Femur (tissue), 1 donor: ENCODE data around the gene ACAN.

Experiments used
- DNase-seq: peaks from one replicate; pipeline ENCODE4 v3.0.0-alpha.2; 2017

Gene ACAN

GRCh38 chr15:88802250-88802990 is 816 bp upstream of the ACAN start:
- peak; percentile 35 for DNase-seq

DNA sequence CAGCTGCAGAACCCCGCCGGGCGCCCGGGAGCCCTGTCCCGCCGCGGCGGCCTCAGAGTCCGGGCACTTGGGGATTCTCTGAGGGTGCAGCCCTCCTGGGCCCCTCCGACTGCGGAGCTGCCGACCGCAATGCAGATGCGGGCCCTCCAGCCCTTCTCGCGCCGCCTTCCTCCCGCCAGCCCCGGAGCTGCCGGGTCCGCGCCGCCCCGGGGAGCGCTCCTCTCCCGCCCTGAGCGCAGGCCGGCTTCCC is 320 bp upstream of the ACAN start:
- no peak for DNase-seq

GRCh38 chr15:88803920-88804247 is 648 bp downstream of the ACAN start:
- peak; percentile 32 for DNase-seq

GRCh38 chr15:88804257-88804656 is 1.0 kb downstream of the ACAN start:
- DNase-seq = peak; percentile 47

- no peak for DNase-seq
Measured at GRCh38 chr15:88805031-88805780, 2.0 kb downstream of the ACAN start.

DNA sequence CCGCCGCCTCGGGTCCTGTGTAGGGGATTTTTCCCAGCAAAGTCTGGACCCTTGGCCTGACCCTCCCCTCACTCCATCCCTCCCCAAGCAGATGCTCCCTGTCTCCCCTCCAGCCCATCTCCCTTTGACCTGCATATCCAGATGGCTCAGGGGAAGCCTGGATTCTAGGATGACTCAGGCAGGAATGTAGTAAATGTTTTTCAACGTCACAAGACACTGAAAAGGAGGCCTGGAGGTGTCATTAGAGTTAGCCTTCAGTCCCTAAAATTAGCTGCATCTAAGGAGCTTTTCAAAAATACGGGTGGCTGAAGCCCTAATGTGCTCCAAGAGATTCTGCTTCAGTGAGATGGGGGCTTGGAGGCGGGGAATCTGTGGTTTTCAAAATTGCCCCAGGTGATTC is 7.2 kb downstream of the ACAN start:
- no peak for DNase-seq

- no peak for DNase-seq
Measured at GRCh38 chr15:88812133-88812532, 8.9 kb downstream of the ACAN start.

DNA sequence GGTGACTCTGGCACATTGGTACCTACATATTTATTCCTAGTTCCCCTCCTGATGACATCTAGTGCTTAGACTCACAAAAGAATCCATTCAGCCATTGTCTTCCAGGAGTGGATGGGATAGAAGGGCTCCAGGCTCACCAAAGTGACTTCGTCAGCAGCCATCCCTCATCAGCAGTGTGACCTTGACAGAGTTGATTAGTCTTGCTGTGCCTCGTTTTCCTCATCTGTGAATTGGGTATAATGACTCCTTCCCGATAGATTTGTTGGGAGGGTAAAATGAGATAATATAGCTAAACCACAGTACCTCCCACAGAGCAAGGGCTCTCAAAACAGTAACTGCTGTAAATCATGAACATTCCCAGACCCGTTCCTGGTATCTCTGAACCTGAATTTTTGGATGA is 10.7 kb downstream of the ACAN start:
- DNase-seq = no peak

GRCh38 chr15:88814393-88814792 is 11.2 kb downstream of the ACAN start:
- DNase-seq = no peak

GRCh38 chr15:88818920-88819319 is 15.7 kb downstream of the ACAN start:
- no peak for DNase-seq

- DNase-seq = no peak
Measured at GRCh38 chr15:88821993-88822392, 18.8 kb downstream of the ACAN start.

DNA sequence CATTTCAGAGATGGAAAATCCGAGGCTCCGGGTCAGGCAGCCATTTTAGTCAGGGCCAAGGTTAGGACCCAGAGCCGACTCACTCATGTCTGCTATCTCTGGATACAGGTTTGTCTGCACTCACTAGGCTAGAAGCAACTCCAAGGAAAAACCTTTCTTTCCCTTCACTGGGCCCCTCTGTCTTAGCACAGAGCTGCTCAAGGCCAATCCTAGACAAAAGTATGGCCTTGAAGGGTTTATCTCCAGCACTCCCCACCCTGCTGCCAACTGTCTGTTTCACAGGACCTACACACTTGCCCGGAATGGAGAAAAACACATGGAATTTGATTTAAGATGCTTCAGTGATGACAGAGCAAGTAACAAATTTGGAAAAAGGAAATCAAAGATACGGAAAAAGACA is 25.6 kb downstream of the ACAN start:
- no peak for DNase-seq

DNA sequence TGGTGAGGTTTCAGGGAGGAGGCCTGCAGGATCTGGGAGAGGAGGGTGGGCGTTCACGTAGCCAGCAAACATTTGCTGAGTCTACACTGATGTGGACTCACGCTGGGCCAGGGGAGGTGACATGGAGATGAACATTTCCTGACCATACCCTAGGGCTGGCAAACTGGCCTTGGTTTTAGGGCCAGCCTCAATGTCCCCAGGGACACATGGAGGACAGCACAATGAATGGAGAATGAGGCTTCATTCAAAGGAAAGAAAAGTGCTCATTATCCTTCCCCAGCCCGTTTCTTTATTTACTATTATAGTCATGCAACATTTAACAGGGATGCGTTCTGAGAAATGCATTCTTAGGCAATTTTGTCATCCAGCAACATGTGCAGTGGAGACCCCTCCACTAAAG is 26.8 kb downstream of the ACAN start:
- no peak for DNase-seq

DNA sequence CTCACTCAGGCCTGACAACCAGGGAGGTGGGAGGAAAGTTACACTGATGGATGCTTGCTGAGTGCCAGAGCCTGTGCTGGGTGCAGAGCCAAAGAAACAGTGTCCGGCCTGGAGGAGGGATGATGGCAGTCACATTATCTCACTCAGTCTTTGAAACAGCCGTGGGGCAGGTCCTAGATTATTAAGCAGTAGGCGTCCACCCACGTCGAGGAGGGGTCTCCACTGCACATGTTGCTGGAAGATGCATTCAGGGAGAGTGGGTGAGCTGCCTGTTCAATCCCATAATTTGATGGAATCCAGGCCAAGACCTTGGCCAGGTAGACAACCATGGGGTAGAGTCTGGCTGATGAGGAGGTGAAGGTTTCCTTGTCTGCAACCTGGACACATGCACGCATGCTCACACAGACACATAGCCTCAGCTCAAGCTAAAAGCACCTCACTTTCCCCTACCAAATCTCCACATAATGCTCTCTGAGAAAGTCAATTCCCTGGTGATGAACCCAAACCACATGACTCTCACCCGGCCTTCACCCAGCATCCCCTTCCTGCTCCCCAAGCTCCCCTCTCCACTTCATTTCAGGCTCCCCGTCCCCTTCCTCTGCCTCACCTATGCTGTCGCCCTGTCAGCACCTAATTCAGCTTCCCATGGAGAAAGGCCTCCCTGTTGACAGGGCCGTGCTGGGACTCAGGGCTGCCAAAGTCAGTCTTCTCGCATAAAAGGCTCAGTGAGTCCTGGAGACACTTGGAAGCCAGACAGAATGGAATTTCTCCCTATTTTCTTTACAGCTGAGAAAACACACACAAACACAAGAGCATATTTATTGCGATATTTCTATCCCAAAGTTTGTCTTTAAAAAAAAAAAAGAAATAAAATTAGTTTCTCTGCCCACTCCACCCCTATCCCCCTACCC is 29.8 kb downstream of the ACAN start:
- no peak for DNase-seq

- DNase-seq = peak; percentile 47
Measured at GRCh38 chr15:88833731-88834100, 30.5 kb downstream of the ACAN start.

GRCh38 chr15:88834211-88834812 is 31.1 kb downstream of the ACAN start:
- DNase-seq = peak; percentile 79

DNA sequence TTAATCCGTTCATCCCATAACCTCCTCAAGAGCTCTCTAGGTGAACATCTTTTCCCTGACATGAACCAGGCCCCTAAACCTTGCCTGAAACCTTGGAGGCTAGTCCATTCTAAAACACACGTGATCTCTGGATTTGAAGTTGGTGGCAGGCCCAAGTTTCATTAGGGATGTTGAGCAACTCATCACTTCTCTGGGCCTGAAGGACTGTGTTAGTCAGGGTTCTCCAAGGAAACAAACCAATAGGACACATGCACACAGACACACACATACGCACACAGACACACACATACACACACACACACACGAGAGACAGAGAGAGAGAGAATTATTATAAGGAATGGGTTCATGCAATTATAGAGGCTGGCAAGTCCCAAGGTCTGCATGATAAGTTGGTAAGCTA is 31.9 kb downstream of the ACAN start:
- no peak for DNase-seq

GRCh38 chr15:88835646-88836045 is 32.4 kb downstream of the ACAN start:
- DNase-seq = no peak

GRCh38 chr15:88838667-88839066 is 35.4 kb downstream of the ACAN start:
- no peak for DNase-seq

DNA sequence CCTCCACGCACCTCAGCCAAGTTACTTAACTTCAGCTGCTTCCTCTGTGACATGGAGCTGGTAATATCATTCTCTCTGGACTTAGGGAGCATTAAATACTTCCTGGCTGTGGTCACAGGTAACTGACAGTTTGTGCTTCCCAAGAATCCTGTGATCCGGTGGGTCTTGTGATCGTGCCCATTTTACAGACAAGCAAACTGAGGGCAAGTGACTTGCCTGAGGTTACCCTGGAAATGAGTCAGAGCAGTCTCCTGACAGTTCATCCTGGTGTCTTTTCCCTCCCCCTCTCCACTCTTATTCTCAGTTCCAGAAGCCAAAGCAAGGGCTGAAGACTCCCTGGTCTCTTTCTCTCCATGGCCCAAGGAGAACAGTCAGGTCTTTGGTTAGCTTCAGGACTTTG is 35.9 kb downstream of the ACAN start:
- DNase-seq = no peak

- no peak for DNase-seq
Measured at GRCh38 chr15:88839961-88840360, 36.7 kb downstream of the ACAN start.

GRCh38 chr15:88841236-88841635 is 38.0 kb downstream of the ACAN start:
- no peak for DNase-seq

- DNase-seq = no peak
Measured at GRCh38 chr15:88842156-88842555, 38.9 kb downstream of the ACAN start.

- DNase-seq = no peak
Measured at GRCh38 chr15:88843334-88843733, 40.1 kb downstream of the ACAN start.
